Neural cell (in vitro differentiated cells): ENCODE data around the gene ZMAT2. TPM values are rescaled to one million over a fixed set of nuclear protein-coding genes. Genes with fewer than 3 reads are reported as not detected.

Source experiments
- H2AFZ ChIP-seq: fragments of 200-600, 300-800 bp; sonication (generic), shearing (Covaris generic); 2 replicates; pipeline ENCODE4 v1.6.0; 2014; ENCODE audit warnings: low read depth, mild to moderate bottlenecking, antibody characterized with exemption, low read length, moderate library complexity
- H3F3A ChIP-seq: fragments of 200-600 bp; shearing (Covaris generic); 2 replicates; pipeline ENCODE4 v1.6.1; 2016; ENCODE audit warnings: mild to moderate bottlenecking, moderate library complexity, mixed read lengths, antibody characterized with exemption, low read length; ENCODE audit not compliant: insufficient read depth, poor library complexity, severe bottlenecking
- H3K27ac ChIP-seq: fragments of 200-600, 300-800 bp; sonication (generic), shearing (Covaris generic); 2 replicates; pipeline ENCODE4 v1.5.1; 2014; ENCODE audit warnings: mild to moderate bottlenecking, low read length, moderate library complexity
- H3K27me3 ChIP-seq: fragments of 300-800, 200-600 bp; sonication (generic), shearing (Covaris generic); 2 replicates; pipeline ENCODE4 v1.6.0; 2014; ENCODE audit warnings: mild to moderate bottlenecking, low read depth, low read length, moderate library complexity; ENCODE audit not compliant: insufficient read depth
- H3K36me3 ChIP-seq: fragments of 300-800, 200-600 bp; sonication (generic), shearing (Covaris generic); 2 replicates; pipeline ENCODE4 v1.5.1; 2014; ENCODE audit warnings: mild to moderate bottlenecking, antibody characterized with exemption, low read length, moderate library complexity; ENCODE audit not compliant: insufficient read depth
- H3K4me2 ChIP-seq: fragments of 300-800, 200-600 bp; sonication (generic), shearing (Covaris generic); 2 replicates; pipeline ENCODE4 v1.6.0; 2014; ENCODE audit warnings: mild to moderate bottlenecking, low read length
- H3K4me3 ChIP-seq: fragments of 300-800, 200-600 bp; sonication (generic), shearing (Covaris generic); 2 replicates; pipeline ENCODE4 v1.5.1; 2014; ENCODE audit warnings: mild to moderate bottlenecking, low read length, moderate library complexity
- H3K79me2 ChIP-seq: fragments of 200-600 bp; shearing (Covaris generic); replicated peaks from 2 replicates; pipeline ENCODE4 v1.6.0; 2014; ENCODE audit warnings: mild to moderate bottlenecking, low read length, moderate library complexity; ENCODE audit not compliant: insufficient read depth
- H3K9ac ChIP-seq: fragments of 300-800, 200-600 bp; sonication (generic), shearing (Covaris generic); 2 replicates; pipeline ENCODE4 v1.6.1; 2016; ENCODE audit warnings: mild to moderate bottlenecking, low read length, mixed read lengths
- H3K9me2 ChIP-seq: fragments of 200-600 bp; shearing (Covaris generic); 2 replicates; pipeline ENCODE4 v1.6.1; 2016; ENCODE audit warnings: mild to moderate bottlenecking, low read length, mixed read lengths; ENCODE audit not compliant: insufficient read depth
- H3K9me3 ChIP-seq: fragments of 200-600, 300-800 bp; sonication (generic), shearing (Covaris generic); 2 replicates; pipeline ENCODE4 v1.6.1; 2016; ENCODE audit warnings: mild to moderate bottlenecking, mixed run types, low read length, moderate library complexity, mixed read lengths
- H4K20me1 ChIP-seq: fragments of 200-600 bp; shearing (Covaris generic); 2 replicates; pipeline ENCODE4 v1.6.1; 2016; ENCODE audit warnings: mild to moderate bottlenecking, mixed run types; ENCODE audit not compliant: insufficient read depth
- EP300 ChIP-seq: fragments of 450-650 bp; conservative IDR thresholded peaks from 2 replicates; pipeline ENCODE4 v1.6.1; 2014; ENCODE audit warnings: antibody characterized with exemption, mild to moderate bottlenecking, moderate library complexity; ENCODE audit not compliant: poor library complexity, severe bottlenecking
- EZH2 ChIP-seq: fragments of 200-600, 300-800 bp; shearing (Covaris generic), sonication (generic); IDR thresholded peaks from 2 replicates; pipeline ENCODE4 v1.6.1; 2014; ENCODE audit warnings: antibody characterized with exemption, low read length, borderline replicate concordance, mild to moderate bottlenecking; ENCODE audit not compliant: insufficient read depth, poor library complexity, severe bottlenecking
- MXI1 ChIP-seq: fragments of 450-650 bp; conservative IDR thresholded peaks from 2 replicates; pipeline ENCODE4 v1.6.1; 2014; ENCODE audit warnings: antibody characterized with exemption, mild to moderate bottlenecking; ENCODE audit not compliant: poor library complexity, severe bottlenecking
- POLR2AphosphoS5 ChIP-seq: IDR thresholded peaks from 2 replicates; pipeline ENCODE4 v1.6.1; 2012
- RAD21 ChIP-seq: fragments of 450-650 bp; conservative IDR thresholded peaks from 2 replicates; pipeline ENCODE4 v1.6.1; 2014; ENCODE audit warnings: antibody characterized with exemption, mild to moderate bottlenecking, moderate library complexity
- SMC3 ChIP-seq: fragments of 450-650 bp; conservative IDR thresholded peaks from 2 replicates; pipeline ENCODE4 v1.6.1; 2014; ENCODE audit warnings: antibody characterized with exemption, mild to moderate bottlenecking, moderate library complexity; ENCODE audit not compliant: poor library complexity
- TAF1 ChIP-seq: IDR thresholded peaks from 2 replicates; pipeline ENCODE4 v1.6.1; 2012; ENCODE audit warnings: low read depth
- polyA plus RNA-seq: library from polyadenylated mRNA; depleted of rRNA; stranded (reverse); fragments of >200 nt; gene quantifications from 2 replicates; pipeline ENCODE4 v1.2.3, GENCODE V29; 2014
- TF ChIP-seq, protein P1 (sequence below): fragments of 450-650 bp; IDR thresholded peaks from 2 replicates; pipeline ENCODE4 v1.5.1; 2014; ENCODE audit warnings: antibody characterized with exemption, mild to moderate bottlenecking, moderate library complexity; ENCODE audit not compliant: poor library complexity, severe bottlenecking
- TF ChIP-seq, protein P2 (sequence below): IDR thresholded peaks from 2 replicates; pipeline ENCODE4 v1.6.1; 2012; ENCODE audit warnings: borderline replicate concordance

ZMAT2 gene
- polyA plus RNA-seq, 1 donor from 2014 or later: 170 TPM

GRCh38 chr5:140710899-140711552 lies 10.8 kb downstream of the ZMAT2 start:
- no peaks in the 10 kb centered on the region for H3K9me3 ChIP-seq
- no peak overlapping the region for H2AFZ ChIP-seq
- no peak overlapping the region for H3K9ac ChIP-seq
- no peak overlapping the region for H3K27ac ChIP-seq
- H3F3A ChIP-seq: no peaks in the 10 kb centered on the region
- no peaks in the 10 kb centered on the region for H3K9me2 ChIP-seq
- H3K36me3 ChIP-seq: no peaks in the 10 kb centered on the region
- no peaks in the 10 kb centered on the region for H3K79me2 ChIP-seq
- H3K4me3 ChIP-seq: peak overlapping the region; percentile 8
- H3K4me2 ChIP-seq: no peak overlapping the region
- no peaks in the 10 kb centered on the region for H4K20me1 ChIP-seq
- H3K27me3 ChIP-seq: no peaks in the 10 kb centered on the region
- TF ChIP-seq SMC3 (no peak), EP300 (no peak), EZH2 (no peak), RAD21 (no peak), POLR2AphosphoS5 (no peak), MXI1 (no peak), TAF1 (no peak)
- TF ChIP-seq, protein P1, sequence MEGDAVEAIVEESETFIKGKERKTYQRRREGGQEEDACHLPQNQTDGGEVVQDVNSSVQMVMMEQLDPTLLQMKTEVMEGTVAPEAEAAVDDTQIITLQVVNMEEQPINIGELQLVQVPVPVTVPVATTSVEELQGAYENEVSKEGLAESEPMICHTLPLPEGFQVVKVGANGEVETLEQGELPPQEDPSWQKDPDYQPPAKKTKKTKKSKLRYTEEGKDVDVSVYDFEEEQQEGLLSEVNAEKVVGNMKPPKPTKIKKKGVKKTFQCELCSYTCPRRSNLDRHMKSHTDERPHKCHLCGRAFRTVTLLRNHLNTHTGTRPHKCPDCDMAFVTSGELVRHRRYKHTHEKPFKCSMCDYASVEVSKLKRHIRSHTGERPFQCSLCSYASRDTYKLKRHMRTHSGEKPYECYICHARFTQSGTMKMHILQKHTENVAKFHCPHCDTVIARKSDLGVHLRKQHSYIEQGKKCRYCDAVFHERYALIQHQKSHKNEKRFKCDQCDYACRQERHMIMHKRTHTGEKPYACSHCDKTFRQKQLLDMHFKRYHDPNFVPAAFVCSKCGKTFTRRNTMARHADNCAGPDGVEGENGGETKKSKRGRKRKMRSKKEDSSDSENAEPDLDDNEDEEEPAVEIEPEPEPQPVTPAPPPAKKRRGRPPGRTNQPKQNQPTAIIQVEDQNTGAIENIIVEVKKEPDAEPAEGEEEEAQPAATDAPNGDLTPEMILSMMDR: no peak
- TF ChIP-seq, protein P2, sequence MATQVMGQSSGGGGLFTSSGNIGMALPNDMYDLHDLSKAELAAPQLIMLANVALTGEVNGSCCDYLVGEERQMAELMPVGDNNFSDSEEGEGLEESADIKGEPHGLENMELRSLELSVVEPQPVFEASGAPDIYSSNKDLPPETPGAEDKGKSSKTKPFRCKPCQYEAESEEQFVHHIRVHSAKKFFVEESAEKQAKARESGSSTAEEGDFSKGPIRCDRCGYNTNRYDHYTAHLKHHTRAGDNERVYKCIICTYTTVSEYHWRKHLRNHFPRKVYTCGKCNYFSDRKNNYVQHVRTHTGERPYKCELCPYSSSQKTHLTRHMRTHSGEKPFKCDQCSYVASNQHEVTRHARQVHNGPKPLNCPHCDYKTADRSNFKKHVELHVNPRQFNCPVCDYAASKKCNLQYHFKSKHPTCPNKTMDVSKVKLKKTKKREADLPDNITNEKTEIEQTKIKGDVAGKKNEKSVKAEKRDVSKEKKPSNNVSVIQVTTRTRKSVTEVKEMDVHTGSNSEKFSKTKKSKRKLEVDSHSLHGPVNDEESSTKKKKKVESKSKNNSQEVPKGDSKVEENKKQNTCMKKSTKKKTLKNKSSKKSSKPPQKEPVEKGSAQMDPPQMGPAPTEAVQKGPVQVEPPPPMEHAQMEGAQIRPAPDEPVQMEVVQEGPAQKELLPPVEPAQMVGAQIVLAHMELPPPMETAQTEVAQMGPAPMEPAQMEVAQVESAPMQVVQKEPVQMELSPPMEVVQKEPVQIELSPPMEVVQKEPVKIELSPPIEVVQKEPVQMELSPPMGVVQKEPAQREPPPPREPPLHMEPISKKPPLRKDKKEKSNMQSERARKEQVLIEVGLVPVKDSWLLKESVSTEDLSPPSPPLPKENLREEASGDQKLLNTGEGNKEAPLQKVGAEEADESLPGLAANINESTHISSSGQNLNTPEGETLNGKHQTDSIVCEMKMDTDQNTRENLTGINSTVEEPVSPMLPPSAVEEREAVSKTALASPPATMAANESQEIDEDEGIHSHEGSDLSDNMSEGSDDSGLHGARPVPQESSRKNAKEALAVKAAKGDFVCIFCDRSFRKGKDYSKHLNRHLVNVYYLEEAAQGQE: no peak

DNA sequence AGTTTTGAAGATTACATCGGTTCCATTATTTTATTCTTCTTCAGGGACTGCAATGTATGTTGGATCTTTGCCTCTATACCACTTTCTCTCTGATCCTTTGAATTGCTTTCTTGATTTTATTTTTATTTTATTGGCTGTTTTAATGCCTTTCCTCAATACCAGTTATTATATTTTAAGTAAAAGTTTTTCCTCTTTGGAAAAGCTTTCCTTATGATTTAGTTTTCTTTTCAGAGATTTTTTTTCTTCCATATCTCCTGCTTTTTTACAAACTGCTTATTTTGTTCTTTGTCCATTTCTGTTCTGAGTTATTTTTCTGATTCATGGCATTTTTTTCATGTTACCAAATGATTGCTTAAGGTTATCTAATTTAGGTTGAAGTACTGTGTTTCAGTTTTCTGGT lies 11.5 kb downstream of the ZMAT2 start:
- no peak overlapping the region for H3K4me3 ChIP-seq
- H3K27ac ChIP-seq: no peak overlapping the region
- no peak overlapping the region for H3K4me2 ChIP-seq
- no peaks in the 10 kb centered on the region for H3K36me3 ChIP-seq
- no peaks in the 10 kb centered on the region for H3F3A ChIP-seq
- TF ChIP-seq, protein P2: no peak
- TF ChIP-seq MXI1: no peak
- TF ChIP-seq EZH2: no peak
- no peak for TF ChIP-seq EP300
- TF ChIP-seq RAD21: no peak
- no peak for TF ChIP-seq TAF1
- TF ChIP-seq SMC3: no peak
- H3K9me2 ChIP-seq: no peaks in the 10 kb centered on the region
- no peak overlapping the region for H2AFZ ChIP-seq
- H3K27me3 ChIP-seq: no peaks in the 10 kb centered on the region
- no peaks in the 10 kb centered on the region for H3K9me3 ChIP-seq
- H4K20me1 ChIP-seq: no peaks in the 10 kb centered on the region
- H3K79me2 ChIP-seq: no peaks in the 10 kb centered on the region
- no peak overlapping the region for H3K9ac ChIP-seq
